Hepatocyte (in vitro differentiated cells): ENCODE results near the gene RAB3IP. TPM values are rescaled to one million over a fixed set of nuclear protein-coding genes. Genes with fewer than 3 reads are reported as not detected.
"Not testable (repeated sequence)": the region's sequence is repeated elsewhere in the genome, so short reads cannot be mapped to it uniquely, and the experiment has no call there.

Experiments
- DNase-seq: peaks from one replicate; pipeline ENCODE4 v3.0.0-alpha.2; 2016; ENCODE audit warnings: low spot score
- H2AFZ ChIP-seq: fragments of 200-600 bp; sonication (generic); 2 replicates; pipeline ENCODE4 v1.6.0; 2016; ENCODE audit warnings: antibody characterized with exemption, mild to moderate bottlenecking
- H3K27ac ChIP-seq: fragments of 200-600 bp; sonication (generic); 2 replicates; pipeline ENCODE4 v1.5.1; 2016; ENCODE audit warnings: mild to moderate bottlenecking
- H3K27me3 ChIP-seq: fragments of 200-600 bp; sonication (generic); 2 replicates; pipeline ENCODE4 v1.6.1; 2016
- H3K36me3 ChIP-seq: fragments of 200-600 bp; sonication (generic); replicated peaks from 2 replicates; pipeline ENCODE4 v1.5.1; 2016; ENCODE audit warnings: low read depth; ENCODE audit not compliant: insufficient read depth
- H3K4me1 ChIP-seq: fragments of 200-600 bp; sonication (generic); 2 replicates; pipeline ENCODE4 v1.5.1; 2016; ENCODE audit warnings: mild to moderate bottlenecking, moderate library complexity; ENCODE audit not compliant: insufficient read depth
- H3K4me2 ChIP-seq: fragments of 200-600 bp; sonication (generic); 2 replicates; pipeline ENCODE4 v1.6.0; 2016
- H3K4me3 ChIP-seq: fragments of 200-600 bp; sonication (generic); 2 replicates; pipeline ENCODE4 v1.5.1; 2016; ENCODE audit warnings: mild to moderate bottlenecking
- H3K79me2 ChIP-seq: fragments of 200-600 bp; sonication (generic); 2 replicates; pipeline ENCODE4 v1.6.0; 2017; ENCODE audit warnings: mild to moderate bottlenecking
- H3K9me2 ChIP-seq: fragments of 200-600 bp; sonication (generic); replicated peaks from 2 replicates; pipeline ENCODE4 v1.6.0; 2017; ENCODE audit warnings: mild to moderate bottlenecking; ENCODE audit not compliant: insufficient read depth
- H3K9me3 ChIP-seq: fragments of 200-600 bp; sonication (generic); 2 replicates; pipeline ENCODE4 v1.5.1; 2016; ENCODE audit warnings: low read depth, mild to moderate bottlenecking
- H4K20me1 ChIP-seq: fragments of 200-600 bp; sonication (generic); 2 replicates; pipeline ENCODE4 v1.6.0; 2016; ENCODE audit warnings: mild to moderate bottlenecking; ENCODE audit not compliant: insufficient read depth, poor library complexity, severe bottlenecking
- EZH2 ChIP-seq: fragments of 200-600 bp; sonication (generic); IDR thresholded peaks from 2 replicates; pipeline ENCODE4 v1.6.1; 2016; ENCODE audit warnings: antibody characterized with exemption, mild to moderate bottlenecking, borderline replicate concordance
- EZH2phosphoT487 ChIP-seq: fragments of 200-600 bp; sonication (generic); IDR thresholded peaks from one replicate; pipeline ENCODE4 v1.6.1; 2018; ENCODE audit warnings: antibody characterized with exemption, mild to moderate bottlenecking, low read depth, moderate library complexity; ENCODE audit not compliant: unreplicated experiment, severe bottlenecking
- WGBS: methylation state at CpG from one replicate; pipeline ENCODE4 v1.1.6; 2016; ENCODE audit warnings: low lambda C conversion rate; ENCODE audit errors: missing lambda C conversion rate; 5-methylcytosine and 5-hydroxymethylcytosine counted together
- polyA plus RNA-seq: library from polyadenylated mRNA; unstranded; fragments of >200 nt; fragmentation: Nextera tagmentation; extraction: Ambion mirVana; gene quantifications from 2 replicates; pipeline ENCODE4 v1.2.1, GENCODE V29; 2016
- total RNA-seq: library from RNA; depleted of rRNA; stranded (reverse); fragments of >200 nt; gene quantifications from 2 replicates; pipeline ENCODE4 v1.2.3, GENCODE V29; 2014
- TF ChIP-seq, protein P1 (sequence below): fragments of 200-600 bp; sonication (generic); IDR thresholded peaks from 2 replicates; pipeline ENCODE4 v1.5.1; 2016; ENCODE audit warnings: antibody characterized with exemption, mild to moderate bottlenecking; ENCODE audit not compliant: poor library complexity

RAB3IP gene
- total and polyA plus RNA-seq, 2 experiments from 2014 or later: 34.2 to 41.3 TPM

GRCh38 chr12:69756088-69756755 lies 17.6 kb downstream of the RAB3IP start:
- H3K27me3 ChIP-seq: no peaks in the 10 kb centered on the region
- peaks cover 32% of the 10 kb centered on the region for H3K79me2 ChIP-seq
- H3K4me1 ChIP-seq: no peaks in the 10 kb centered on the region
- WGBS: 89% methylated on average over 6 of the region's 6 CpGs
- no peaks in the 10 kb centered on the region for H3K9me2 ChIP-seq
- DNase-seq: no peak
- no peak overlapping the region for H3K4me2 ChIP-seq
- TF ChIP-seq EZH2phosphoT487: no peak
- H3K36me3 ChIP-seq: no peaks in the 10 kb centered on the region
- H3K9me3 ChIP-seq: peaks cover 10% of the 10 kb centered on the region
- no peaks in the 10 kb centered on the region for H4K20me1 ChIP-seq
- H2AFZ ChIP-seq: no peak overlapping the region
- no peak overlapping the region for H3K4me3 ChIP-seq
- no peak overlapping the region for H3K27ac ChIP-seq

GRCh38 chr12:69758105-69758504 lies 19.4 kb downstream of the RAB3IP start:
- Histone ChIP-seq H2AFZ (no peak overlapping the region), H3K4me2 (no peak overlapping the region), H3K4me1 (no peaks in the 10 kb centered on the region), H3K9me3 (peaks cover 10% of the 10 kb centered on the region), H3K4me3 (no peak overlapping the region), H3K36me3 (no peaks in the 10 kb centered on the region), H3K27me3 (no peaks in the 10 kb centered on the region), H3K27ac (no peak overlapping the region), H4K20me1 (no peaks in the 10 kb centered on the region), H3K79me2 (peaks cover 27% of the 10 kb centered on the region), H3K9me2 (no peaks in the 10 kb centered on the region)
- TF ChIP-seq, protein P1, sequence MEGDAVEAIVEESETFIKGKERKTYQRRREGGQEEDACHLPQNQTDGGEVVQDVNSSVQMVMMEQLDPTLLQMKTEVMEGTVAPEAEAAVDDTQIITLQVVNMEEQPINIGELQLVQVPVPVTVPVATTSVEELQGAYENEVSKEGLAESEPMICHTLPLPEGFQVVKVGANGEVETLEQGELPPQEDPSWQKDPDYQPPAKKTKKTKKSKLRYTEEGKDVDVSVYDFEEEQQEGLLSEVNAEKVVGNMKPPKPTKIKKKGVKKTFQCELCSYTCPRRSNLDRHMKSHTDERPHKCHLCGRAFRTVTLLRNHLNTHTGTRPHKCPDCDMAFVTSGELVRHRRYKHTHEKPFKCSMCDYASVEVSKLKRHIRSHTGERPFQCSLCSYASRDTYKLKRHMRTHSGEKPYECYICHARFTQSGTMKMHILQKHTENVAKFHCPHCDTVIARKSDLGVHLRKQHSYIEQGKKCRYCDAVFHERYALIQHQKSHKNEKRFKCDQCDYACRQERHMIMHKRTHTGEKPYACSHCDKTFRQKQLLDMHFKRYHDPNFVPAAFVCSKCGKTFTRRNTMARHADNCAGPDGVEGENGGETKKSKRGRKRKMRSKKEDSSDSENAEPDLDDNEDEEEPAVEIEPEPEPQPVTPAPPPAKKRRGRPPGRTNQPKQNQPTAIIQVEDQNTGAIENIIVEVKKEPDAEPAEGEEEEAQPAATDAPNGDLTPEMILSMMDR: no peak
- TF ChIP-seq EZH2phosphoT487 (no peak), EZH2 (no peak)
- WGBS: 94% methylated on average over 2 of the region's 2 CpGs
- no peak for DNase-seq

- not testable (repeated sequence) for H3K9me2 ChIP-seq, DNase-seq, H3K4me3 ChIP-seq, H3K36me3 ChIP-seq, H2AFZ ChIP-seq, H3K4me2 ChIP-seq, H4K20me1 ChIP-seq, H3K9me3 ChIP-seq, H3K27me3 ChIP-seq, H3K27ac ChIP-seq, H3K4me1 ChIP-seq
- H3K79me2 ChIP-seq: peaks cover 29% of the 10 kb centered on the region
- WGBS: no CpG with 5 or more reads among the region's 39 CpGs
Measured at GRCh38 chr12:69759581-69759980, 20.9 kb downstream of the RAB3IP start.

- no peak overlapping the region for H2AFZ ChIP-seq
- peaks cover 32% of the 10 kb centered on the region for H3K79me2 ChIP-seq
- 88% methylated on average over 3 of the region's 3 CpGs for WGBS
- H3K4me2 ChIP-seq: no peak overlapping the region
- H3K4me3 ChIP-seq: no peak overlapping the region
- no peaks in the 10 kb centered on the region for H3K36me3 ChIP-seq
- H3K27ac ChIP-seq: no peak overlapping the region
- DNase-seq: no peak
- H3K9me2 ChIP-seq: no peaks in the 10 kb centered on the region
- TF ChIP-seq EZH2phosphoT487: no peak
- no peak for TF ChIP-seq EZH2
- TF ChIP-seq, protein P1: no peak
- H3K9me3 ChIP-seq: peaks cover 8% of the 10 kb centered on the region
- no peaks in the 10 kb centered on the region for H3K4me1 ChIP-seq
- H4K20me1 ChIP-seq: no peaks in the 10 kb centered on the region
- H3K27me3 ChIP-seq: no peaks in the 10 kb centered on the region
Measured at GRCh38 chr12:69765515-69765914, 26.9 kb downstream of the RAB3IP start.
